ENCODE data around the gene DENND6B.

The DENND6B gene

DNA sequence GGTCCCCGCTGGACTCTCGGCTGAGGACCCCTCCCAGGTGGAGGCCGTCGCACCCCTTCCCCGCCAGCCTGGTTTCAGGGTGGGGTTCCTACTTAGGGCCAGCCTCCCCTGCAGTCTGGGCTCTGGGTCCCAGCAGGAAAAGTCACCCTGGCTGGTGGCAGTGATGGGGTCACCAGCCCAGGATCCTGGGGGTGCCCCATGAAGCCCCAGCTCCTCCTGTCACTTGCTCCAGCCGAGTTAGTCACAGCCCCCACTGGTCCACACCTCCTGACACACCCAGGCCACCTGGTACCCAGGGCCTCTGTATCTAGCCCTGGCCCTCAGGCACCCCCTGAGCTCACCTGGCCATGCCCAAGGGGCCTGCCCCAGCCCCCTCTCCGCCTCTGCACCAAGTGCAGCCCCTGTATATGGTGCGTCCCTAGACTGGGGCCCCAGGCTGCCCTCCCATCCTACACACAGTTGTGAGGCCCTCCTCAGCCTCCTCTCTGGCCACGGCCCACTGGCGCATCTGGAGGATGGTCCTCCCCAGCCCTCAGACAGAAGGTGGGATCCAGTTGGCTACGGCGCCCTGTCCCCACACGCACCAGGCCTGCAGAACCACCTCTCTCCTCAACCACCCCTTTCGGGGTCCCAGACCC lies 26.1 kb downstream of the DENND6B start:
- H4K20me1 ChIP-seq (ENCODE audit: insufficient read depth, low read length) = no peaks in the 10 kb centered on the region
- H3F3A ChIP-seq (ENCODE audit: insufficient read depth, low read length) = no peaks in the 10 kb centered on the region
- 0 out of 2 replicates have a peak, but pooled peaks cover under 1% of the 10 kb centered on the region for H3K4me1 ChIP-seq (ENCODE audit: low read length)
- H3K36me3 ChIP-seq (replicated peaks; ENCODE audit: insufficient read depth, low read length) = no peaks in the 10 kb centered on the region
- H3K27me3 ChIP-seq (replicated peaks; ENCODE audit: insufficient read depth, low read length) = no peaks in the 10 kb centered on the region
- TF ChIP-seq, protein P1, sequence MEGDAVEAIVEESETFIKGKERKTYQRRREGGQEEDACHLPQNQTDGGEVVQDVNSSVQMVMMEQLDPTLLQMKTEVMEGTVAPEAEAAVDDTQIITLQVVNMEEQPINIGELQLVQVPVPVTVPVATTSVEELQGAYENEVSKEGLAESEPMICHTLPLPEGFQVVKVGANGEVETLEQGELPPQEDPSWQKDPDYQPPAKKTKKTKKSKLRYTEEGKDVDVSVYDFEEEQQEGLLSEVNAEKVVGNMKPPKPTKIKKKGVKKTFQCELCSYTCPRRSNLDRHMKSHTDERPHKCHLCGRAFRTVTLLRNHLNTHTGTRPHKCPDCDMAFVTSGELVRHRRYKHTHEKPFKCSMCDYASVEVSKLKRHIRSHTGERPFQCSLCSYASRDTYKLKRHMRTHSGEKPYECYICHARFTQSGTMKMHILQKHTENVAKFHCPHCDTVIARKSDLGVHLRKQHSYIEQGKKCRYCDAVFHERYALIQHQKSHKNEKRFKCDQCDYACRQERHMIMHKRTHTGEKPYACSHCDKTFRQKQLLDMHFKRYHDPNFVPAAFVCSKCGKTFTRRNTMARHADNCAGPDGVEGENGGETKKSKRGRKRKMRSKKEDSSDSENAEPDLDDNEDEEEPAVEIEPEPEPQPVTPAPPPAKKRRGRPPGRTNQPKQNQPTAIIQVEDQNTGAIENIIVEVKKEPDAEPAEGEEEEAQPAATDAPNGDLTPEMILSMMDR (IDR thresholded peaks at IDR 0.05; ENCODE audit: low read length) = no peak
- no peak for TF ChIP-seq EZH2 (optimal IDR thresholded peaks at IDR 0.05; ENCODE audit: low read depth, low read length)
- no peak for TF ChIP-seq EZH2phosphoT487 (IDR thresholded peaks at IDR 0.05; ENCODE audit: low read length)
- DNase-seq = no peak
- H3K9ac ChIP-seq (ENCODE audit: low read length) = no peak overlapping the region
- H3K4me3 ChIP-seq (ENCODE audit: low read length) = no peak overlapping the region
- no peak overlapping the region for H3K27ac ChIP-seq (ENCODE audit: low read length)
- H3K79me2 ChIP-seq (ENCODE audit: low read length) = peaks cover 29% of the 10 kb centered on the region
- no peak overlapping the region for H3K4me2 ChIP-seq (ENCODE audit: low read depth, low read length)
- no peaks in the 10 kb centered on the region for H3K9me2 ChIP-seq (replicated peaks; ENCODE audit: insufficient read depth, low read length)
- no peak overlapping the region for H2AFZ ChIP-seq (ENCODE audit: low read length)
- no peaks in the 10 kb centered on the region for H3K9me3 ChIP-seq (replicated peaks; ENCODE audit: insufficient read depth, low read length)

- Histone ChIP-seq H3K27me3 (replicated peaks; ENCODE audit: insufficient read depth, low read length) (no peaks in the 10 kb centered on the region), H3K4me2 (ENCODE audit: low read depth, low read length) (no peak overlapping the region), H3K9me2 (replicated peaks; ENCODE audit: insufficient read depth, low read length) (no peaks in the 10 kb centered on the region), H3K27ac (ENCODE audit: low read length) (no peak overlapping the region), H3K9me3 (replicated peaks; ENCODE audit: insufficient read depth, low read length) (no peaks in the 10 kb centered on the region), H4K20me1 (ENCODE audit: insufficient read depth, low read length) (no peaks in the 10 kb centered on the region), H3K4me3 (ENCODE audit: low read length) (no peak overlapping the region), H3K79me2 (ENCODE audit: low read length) (peaks cover 22% of the 10 kb centered on the region), H3K4me1 (ENCODE audit: low read length) (no peaks in the 10 kb centered on the region), H3F3A (ENCODE audit: insufficient read depth, low read length) (no peaks in the 10 kb centered on the region), H2AFZ (ENCODE audit: low read length) (no peak overlapping the region), H3K9ac (ENCODE audit: low read length) (no peak overlapping the region), H3K36me3 (replicated peaks; ENCODE audit: insufficient read depth, low read length) (no peaks in the 10 kb centered on the region)
- TF ChIP-seq, protein P1 (IDR thresholded peaks at IDR 0.05; ENCODE audit: low read length) = no peak
- TF ChIP-seq EZH2 (optimal IDR thresholded peaks at IDR 0.05; ENCODE audit: low read depth, low read length) (no peak), EZH2phosphoT487 (IDR thresholded peaks at IDR 0.05; ENCODE audit: low read length) (no peak)
- DNase-seq = no peak
Measured at GRCh38 chr22:50299785-50300619, 26.8 kb downstream of the DENND6B start.

DNA sequence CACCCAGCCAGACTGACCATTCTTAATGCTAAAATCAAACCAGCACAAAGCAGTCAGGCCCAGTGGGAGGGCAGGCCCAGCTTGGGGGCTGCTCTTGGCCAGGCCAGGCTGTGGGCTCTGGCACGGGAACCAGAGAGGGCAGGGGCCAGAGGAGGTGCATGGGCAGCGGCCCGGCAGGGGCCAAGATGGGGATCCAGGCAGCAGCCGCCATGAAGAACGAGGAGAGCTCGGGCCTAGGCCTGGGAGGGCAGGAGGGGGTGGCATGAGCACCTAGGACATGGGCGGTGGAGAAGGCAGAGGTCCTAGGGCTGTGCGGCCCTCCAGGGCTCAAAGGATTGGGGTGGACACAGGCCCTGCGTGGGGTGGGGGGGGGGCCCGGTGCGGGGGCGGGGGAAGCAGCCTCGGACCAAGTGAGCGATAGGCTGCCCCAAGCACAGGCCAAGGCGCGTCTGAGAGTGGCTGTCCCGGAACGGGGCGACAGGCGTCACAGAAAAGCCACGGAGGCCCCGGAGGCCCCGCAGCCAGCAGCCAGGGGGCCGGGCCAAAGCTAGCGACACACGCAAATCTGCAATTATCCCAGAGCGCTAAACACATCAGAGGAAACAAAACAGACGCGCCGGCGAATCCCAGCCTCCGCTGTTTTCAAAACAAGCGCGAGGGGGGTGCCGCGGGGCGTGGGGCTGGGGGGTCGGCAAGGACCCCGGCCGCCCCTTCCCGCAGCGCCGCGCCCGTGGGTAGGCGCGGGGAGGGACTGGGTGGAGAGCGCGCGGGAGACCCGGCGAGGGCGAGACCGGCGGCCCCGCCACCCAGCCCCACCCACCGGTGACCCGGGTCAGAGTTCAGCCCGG lies 27.7 kb downstream of the DENND6B start:
- Histone ChIP-seq H3K27ac (ENCODE audit: low read length) (no peak overlapping the region), H3F3A (ENCODE audit: insufficient read depth, low read length) (no peaks in the 10 kb centered on the region), H3K4me3 (ENCODE audit: low read length) (no peak overlapping the region), H2AFZ (ENCODE audit: low read length) (no peak overlapping the region), H3K36me3 (replicated peaks; ENCODE audit: insufficient read depth, low read length) (no peaks in the 10 kb centered on the region), H3K27me3 (replicated peaks; ENCODE audit: insufficient read depth, low read length) (no peaks in the 10 kb centered on the region), H4K20me1 (ENCODE audit: insufficient read depth, low read length) (no peaks in the 10 kb centered on the region), H3K4me1 (ENCODE audit: low read length) (no peaks in the 10 kb centered on the region), H3K4me2 (ENCODE audit: low read depth, low read length) (no peak overlapping the region), H3K79me2 (ENCODE audit: low read length) (peaks cover 17% of the 10 kb centered on the region), H3K9ac (ENCODE audit: low read length) (no peak overlapping the region), H3K9me3 (replicated peaks; ENCODE audit: insufficient read depth, low read length) (no peaks in the 10 kb centered on the region), H3K9me2 (replicated peaks; ENCODE audit: insufficient read depth, low read length) (no peaks in the 10 kb centered on the region)
- no peak for DNase-seq
- TF ChIP-seq EZH2 (optimal IDR thresholded peaks at IDR 0.05; ENCODE audit: low read depth, low read length) (no peak), EZH2phosphoT487 (IDR thresholded peaks at IDR 0.05; ENCODE audit: low read length) (no peak)
- TF ChIP-seq, protein P1 (IDR thresholded peaks at IDR 0.05; ENCODE audit: low read length) = no peak

Data from MM.1S (cell line).